GM19452 (cell line): ENCODE data around the gene DERA.
"Not testable (repeated sequence)": the region's sequence is repeated elsewhere in the genome, so short reads cannot be mapped to it uniquely, and the experiment has no call there.

Source experiments
- ATAC-seq: cut with Tn5 transposase; IDR thresholded peaks from one replicate; pipeline ENCODE4 v1.9.1; 2021; ENCODE audit not compliant: unreplicated experiment

DERA gene

GRCh38 chr12:15956413-15957185 is 45.5 kb downstream of the DERA start:
- ATAC-seq: no peak

GRCh38 chr12:15962760-15963159 is 51.6 kb downstream of the DERA start:
- no peak for ATAC-seq

GRCh38 chr12:15963271-15963670 is 52.1 kb downstream of the DERA start:
- no peak for ATAC-seq

- ATAC-seq: no peak
These were observed 55.3 kb downstream of the DERA start for GRCh38 chr12:15966426-15966825.

- not testable (repeated sequence) for ATAC-seq
These were observed 55.9 kb downstream of the DERA start for GRCh38 chr12:15967053-15967452.

- ATAC-seq: no peak
These were observed 60.1 kb downstream of the DERA start for GRCh38 chr12:15971211-15971610.

GRCh38 chr12:15972894-15973293 is 61.8 kb downstream of the DERA start:
- ATAC-seq: no peak

- ATAC-seq: no peak
These were observed 67.1 kb downstream of the DERA start for GRCh38 chr12:15977999-15978951.

- ATAC-seq: no peak
These were observed 68.3 kb downstream of the DERA start for GRCh38 chr12:15979096-15980092.

GRCh38 chr12:15982071-15982470 is 70.9 kb downstream of the DERA start:
- ATAC-seq: no peak

GRCh38 chr12:15982471-15982870 is 71.3 kb downstream of the DERA start:
- no peak for ATAC-seq

- no peak for ATAC-seq
These were observed 71.8 kb downstream of the DERA start for GRCh38 chr12:15982921-15983320.

- ATAC-seq: no peak
These were observed 73.1 kb downstream of the DERA start for GRCh38 chr12:15984097-15984800.

- no peak for ATAC-seq
These were observed 73.8 kb downstream of the DERA start for GRCh38 chr12:15984963-15985362.

GRCh38 chr12:15987696-15988095 is 76.6 kb downstream of the DERA start:
- ATAC-seq: no peak

GRCh38 chr12:15988983-15989755 is 78.0 kb downstream of the DERA start:
- no peak for ATAC-seq

GRCh38 chr12:15995801-15996200 is 84.7 kb downstream of the DERA start:
- ATAC-seq: no peak

GRCh38 chr12:15996254-15996653 is 85.1 kb downstream of the DERA start:
- ATAC-seq: no peak

GRCh38 chr12:15996948-15997347 is 85.8 kb downstream of the DERA start:
- ATAC-seq: no peak
